GM19467 (cell line): ENCODE data around the gene DENND2D.

Source experiments
- ATAC-seq: cut with Tn5 transposase; IDR thresholded peaks from one replicate; pipeline ENCODE4 v1.9.1; 2021; ENCODE audit warnings: mild to moderate bottlenecking, moderate library complexity; ENCODE audit not compliant: unreplicated experiment

Gene DENND2D

GRCh38 chr1:111199881-111200801 lies at the start of gene DENND2D:
DENND2D (minus strand) TSS chr1:111200646; CDS start chr1:111200459, 187 bp downstream.
- ATAC-seq = no peak

GRCh38 chr1:111249960-111250359 lies 49.5 kb upstream of the DENND2D start:
- ATAC-seq = no peak

GRCh38 chr1:111247125-111247838 lies 46.8 kb upstream of the DENND2D start:
- ATAC-seq = no peak

GRCh38 chr1:111242805-111243523 lies 42.5 kb upstream of the DENND2D start:
- ATAC-seq = no peak

- ATAC-seq = no peak
Observed at GRCh38 chr1:111241797-111242196, 41.4 kb upstream of the DENND2D start.

GRCh38 chr1:111238056-111238795 lies 37.8 kb upstream of the DENND2D start:
- no peak for ATAC-seq

- no peak for ATAC-seq
Observed at GRCh38 chr1:111236806-111237205, 36.4 kb upstream of the DENND2D start.

GRCh38 chr1:111236379-111236778 lies 35.9 kb upstream of the DENND2D start:
- no peak for ATAC-seq

GRCh38 chr1:111234866-111235265 lies 34.4 kb upstream of the DENND2D start:
- no peak for ATAC-seq

- ATAC-seq = no peak
Observed at GRCh38 chr1:111234258-111234657, 33.8 kb upstream of the DENND2D start.

- no peak for ATAC-seq
Observed at GRCh38 chr1:111232134-111232533, 31.7 kb upstream of the DENND2D start.

- no peak for ATAC-seq
Observed at GRCh38 chr1:111228748-111229126, 28.3 kb upstream of the DENND2D start.

- ATAC-seq = no peak
Observed at GRCh38 chr1:111227851-111228747, 27.7 kb upstream of the DENND2D start.

GRCh38 chr1:111227434-111227833 lies 27.0 kb upstream of the DENND2D start, which contains the start of gene CHI3L2:
CHI3L2 (plus strand) TSS chr1:111227713; CDS start chr1:111227730, 17 bp downstream.
- ATAC-seq = no peak

- ATAC-seq = no peak
Observed at GRCh38 chr1:111225717-111226400, 25.4 kb upstream of the DENND2D start.

GRCh38 chr1:111225091-111225490 lies 24.6 kb upstream of the DENND2D start:
- ATAC-seq = no peak

GRCh38 chr1:111223126-111223685 lies 22.8 kb upstream of the DENND2D start:
- no peak for ATAC-seq

- peak; percentile 26 for ATAC-seq
Observed at GRCh38 chr1:111222308-111223125, 22.1 kb upstream of the DENND2D start.
